ENCODE measurements around the gene EOGT. TPM values are rescaled to one million over a fixed set of nuclear protein-coding genes. Genes with fewer than 3 reads are reported as not detected.
A peak's percentile ranks its signal among the peaks of the same experiment; 100 is the strongest.

The EOGT gene
- total RNA-seq, 2 donors from 2014 or later, result 7.9 to 13.7 TPM

- Mint-ChIP-seq H3K9me3 (no peaks in the 10 kb centered on the region), H3K27ac (no peak overlapping the region), H3K36me3 (no peaks in the 10 kb centered on the region)
- ATAC-seq, result no peak
- DNase-seq (ENCODE audit: low spot score in 2 of 2), result no peak
These were observed 76.6 kb downstream of the EOGT start for GRCh38 chr3:68936856-68937255.

- no peaks in the 10 kb centered on the region for H3K9me3 Mint-ChIP-seq
- ATAC-seq (no peak), DNase-seq (ENCODE audit: low spot score in 2 of 2) (no peak)
- H3K27ac Mint-ChIP-seq, result no peak overlapping the region
- H3K36me3 Mint-ChIP-seq, result peaks cover 0 to 5% of the 10 kb centered on the region in 2 donors
These were observed 77.7 kb downstream of the EOGT start for GRCh38 chr3:68935778-68936177.

- Mint-ChIP-seq H3K36me3 (peaks cover 0 to 6% of the 10 kb centered on the region in 2 donors), H3K27ac (no peak overlapping the region), H3K9me3 (no peaks in the 10 kb centered on the region)
- ATAC-seq (peak in 1 of 2 donors; percentile 4), DNase-seq (ENCODE audit: low spot score in 2 of 2) (no peak)
These were observed 81.9 kb downstream of the EOGT start for GRCh38 chr3:68931406-68932149.

Other genes with a start within 250 kb of the EOGT start
- not detected for gene TAFA4, start 81.1 kb downstream of the EOGT start, total RNA-seq
- 10 to 100 TPM; 43.2 to 44.3 TPM for gene TMF1, start 38.6 kb upstream of the EOGT start, total RNA-seq
- 10 to 100 TPM; 79.6 to 89.3 TPM for gene UBA3, start 66.7 kb upstream of the EOGT start, total RNA-seq
- 100 to 1,000 TPM in 1 of 2 donors, 10 to 100 TPM in 1; 73.5 to 108 TPM for gene ARL6IP5, start 71.3 kb upstream of the EOGT start, total RNA-seq
- gene LMOD3, start 108.9 kb upstream of the EOGT start, total RNA-seq, result not detected

Data from activated naive CD4-positive, alpha-beta T cell treated with anti-CD3 and anti-CD28 coated beads, Interleukin-2, amount 50 U/mL, for 72 hours (primary cell).